Measurements from ENCODE around the gene AK3. TPM values are rescaled to one million over a fixed set of nuclear protein-coding genes. Genes with fewer than 3 reads are reported as not detected.

The AK3 gene
- total and polyA plus RNA-seq, 9 of the 15 experiments (the other 6 are each of a cell fraction or from before 2014, with no cell fraction given): 12.2 to 78.6 (median 41.8) TPM

DNA sequence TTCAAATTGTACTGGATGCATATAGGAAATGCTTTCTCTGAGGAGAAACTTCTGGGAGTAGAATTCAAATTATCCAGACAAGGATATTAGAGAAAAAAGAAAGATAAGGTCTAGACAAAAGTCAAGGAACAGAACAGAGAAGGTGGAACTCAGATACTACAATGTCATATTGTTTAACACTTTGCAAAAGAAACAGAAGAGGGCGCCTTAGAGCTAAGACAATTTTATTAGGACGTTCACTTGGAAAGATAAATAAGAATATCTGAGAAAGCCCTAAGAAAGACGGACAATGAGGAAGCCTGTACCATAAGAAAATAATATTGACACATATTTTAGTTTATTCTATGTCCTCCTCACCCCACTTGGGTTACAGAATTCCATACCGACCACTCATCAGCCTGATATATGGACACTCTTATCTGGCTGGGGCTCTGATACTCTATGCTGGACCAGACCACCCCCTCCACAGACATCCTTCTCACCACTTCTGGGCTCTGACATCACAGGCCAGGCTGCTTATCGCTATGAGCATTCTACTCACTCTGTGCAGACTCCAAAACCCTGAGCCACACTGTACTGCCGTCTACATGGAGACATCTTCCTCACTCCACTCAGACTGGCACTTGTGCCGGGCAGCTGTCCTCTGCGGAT, 9.1 kb upstream of the AK3 start (continued):
- TF ChIP-seq, protein P1, sequence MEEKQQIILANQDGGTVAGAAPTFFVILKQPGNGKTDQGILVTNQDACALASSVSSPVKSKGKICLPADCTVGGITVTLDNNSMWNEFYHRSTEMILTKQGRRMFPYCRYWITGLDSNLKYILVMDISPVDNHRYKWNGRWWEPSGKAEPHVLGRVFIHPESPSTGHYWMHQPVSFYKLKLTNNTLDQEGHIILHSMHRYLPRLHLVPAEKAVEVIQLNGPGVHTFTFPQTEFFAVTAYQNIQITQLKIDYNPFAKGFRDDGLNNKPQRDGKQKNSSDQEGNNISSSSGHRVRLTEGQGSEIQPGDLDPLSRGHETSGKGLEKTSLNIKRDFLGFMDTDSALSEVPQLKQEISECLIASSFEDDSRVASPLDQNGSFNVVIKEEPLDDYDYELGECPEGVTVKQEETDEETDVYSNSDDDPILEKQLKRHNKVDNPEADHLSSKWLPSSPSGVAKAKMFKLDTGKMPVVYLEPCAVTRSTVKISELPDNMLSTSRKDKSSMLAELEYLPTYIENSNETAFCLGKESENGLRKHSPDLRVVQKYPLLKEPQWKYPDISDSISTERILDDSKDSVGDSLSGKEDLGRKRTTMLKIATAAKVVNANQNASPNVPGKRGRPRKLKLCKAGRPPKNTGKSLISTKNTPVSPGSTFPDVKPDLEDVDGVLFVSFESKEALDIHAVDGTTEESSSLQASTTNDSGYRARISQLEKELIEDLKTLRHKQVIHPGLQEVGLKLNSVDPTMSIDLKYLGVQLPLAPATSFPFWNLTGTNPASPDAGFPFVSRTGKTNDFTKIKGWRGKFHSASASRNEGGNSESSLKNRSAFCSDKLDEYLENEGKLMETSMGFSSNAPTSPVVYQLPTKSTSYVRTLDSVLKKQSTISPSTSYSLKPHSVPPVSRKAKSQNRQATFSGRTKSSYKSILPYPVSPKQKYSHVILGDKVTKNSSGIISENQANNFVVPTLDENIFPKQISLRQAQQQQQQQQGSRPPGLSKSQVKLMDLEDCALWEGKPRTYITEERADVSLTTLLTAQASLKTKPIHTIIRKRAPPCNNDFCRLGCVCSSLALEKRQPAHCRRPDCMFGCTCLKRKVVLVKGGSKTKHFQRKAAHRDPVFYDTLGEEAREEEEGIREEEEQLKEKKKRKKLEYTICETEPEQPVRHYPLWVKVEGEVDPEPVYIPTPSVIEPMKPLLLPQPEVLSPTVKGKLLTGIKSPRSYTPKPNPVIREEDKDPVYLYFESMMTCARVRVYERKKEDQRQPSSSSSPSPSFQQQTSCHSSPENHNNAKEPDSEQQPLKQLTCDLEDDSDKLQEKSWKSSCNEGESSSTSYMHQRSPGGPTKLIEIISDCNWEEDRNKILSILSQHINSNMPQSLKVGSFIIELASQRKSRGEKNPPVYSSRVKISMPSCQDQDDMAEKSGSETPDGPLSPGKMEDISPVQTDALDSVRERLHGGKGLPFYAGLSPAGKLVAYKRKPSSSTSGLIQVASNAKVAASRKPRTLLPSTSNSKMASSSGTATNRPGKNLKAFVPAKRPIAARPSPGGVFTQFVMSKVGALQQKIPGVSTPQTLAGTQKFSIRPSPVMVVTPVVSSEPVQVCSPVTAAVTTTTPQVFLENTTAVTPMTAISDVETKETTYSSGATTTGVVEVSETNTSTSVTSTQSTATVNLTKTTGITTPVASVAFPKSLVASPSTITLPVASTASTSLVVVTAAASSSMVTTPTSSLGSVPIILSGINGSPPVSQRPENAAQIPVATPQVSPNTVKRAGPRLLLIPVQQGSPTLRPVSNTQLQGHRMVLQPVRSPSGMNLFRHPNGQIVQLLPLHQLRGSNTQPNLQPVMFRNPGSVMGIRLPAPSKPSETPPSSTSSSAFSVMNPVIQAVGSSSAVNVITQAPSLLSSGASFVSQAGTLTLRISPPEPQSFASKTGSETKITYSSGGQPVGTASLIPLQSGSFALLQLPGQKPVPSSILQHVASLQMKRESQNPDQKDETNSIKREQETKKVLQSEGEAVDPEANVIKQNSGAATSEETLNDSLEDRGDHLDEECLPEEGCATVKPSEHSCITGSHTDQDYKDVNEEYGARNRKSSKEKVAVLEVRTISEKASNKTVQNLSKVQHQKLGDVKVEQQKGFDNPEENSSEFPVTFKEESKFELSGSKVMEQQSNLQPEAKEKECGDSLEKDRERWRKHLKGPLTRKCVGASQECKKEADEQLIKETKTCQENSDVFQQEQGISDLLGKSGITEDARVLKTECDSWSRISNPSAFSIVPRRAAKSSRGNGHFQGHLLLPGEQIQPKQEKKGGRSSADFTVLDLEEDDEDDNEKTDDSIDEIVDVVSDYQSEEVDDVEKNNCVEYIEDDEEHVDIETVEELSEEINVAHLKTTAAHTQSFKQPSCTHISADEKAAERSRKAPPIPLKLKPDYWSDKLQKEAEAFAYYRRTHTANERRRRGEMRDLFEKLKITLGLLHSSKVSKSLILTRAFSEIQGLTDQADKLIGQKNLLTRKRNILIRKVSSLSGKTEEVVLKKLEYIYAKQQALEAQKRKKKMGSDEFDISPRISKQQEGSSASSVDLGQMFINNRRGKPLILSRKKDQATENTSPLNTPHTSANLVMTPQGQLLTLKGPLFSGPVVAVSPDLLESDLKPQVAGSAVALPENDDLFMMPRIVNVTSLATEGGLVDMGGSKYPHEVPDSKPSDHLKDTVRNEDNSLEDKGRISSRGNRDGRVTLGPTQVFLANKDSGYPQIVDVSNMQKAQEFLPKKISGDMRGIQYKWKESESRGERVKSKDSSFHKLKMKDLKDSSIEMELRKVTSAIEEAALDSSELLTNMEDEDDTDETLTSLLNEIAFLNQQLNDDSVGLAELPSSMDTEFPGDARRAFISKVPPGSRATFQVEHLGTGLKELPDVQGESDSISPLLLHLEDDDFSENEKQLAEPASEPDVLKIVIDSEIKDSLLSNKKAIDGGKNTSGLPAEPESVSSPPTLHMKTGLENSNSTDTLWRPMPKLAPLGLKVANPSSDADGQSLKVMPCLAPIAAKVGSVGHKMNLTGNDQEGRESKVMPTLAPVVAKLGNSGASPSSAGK (IDR thresholded peaks at IDR 0.05): no peak

Measured in K562 (cell line).